Duodenal mucosa (tissue), 2 donors: ENCODE results near the gene LDHAL6B.

Experiments used
- H3K27ac ChIP-seq: one replicate; pipeline ENCODE4 v1.7.0; 2013; ENCODE audit warnings: low read depth, low read length
- H3K27me3 ChIP-seq, 2 donors: one replicate each; pipeline ENCODE4 v1.7.0; 2013; ENCODE audit warnings: low read length in 2 of 2, control low read depth in 1 of 2; ENCODE audit not compliant: insufficient read depth in 2 of 2, control insufficient read depth in 1 of 2
- H3K36me3 ChIP-seq, 2 donors: one replicate each; pipeline ENCODE4 v1.7.0; 2013; ENCODE audit warnings: low read length in 2 of 2, control low read depth in 1 of 2; ENCODE audit not compliant: insufficient read depth in 2 of 2, control insufficient read depth in 1 of 2
- H3K4me1 ChIP-seq, 2 donors: one replicate each; pipeline ENCODE4 v1.7.0; 2013; ENCODE audit warnings: low read length in 2 of 2, control low read depth in 1 of 2; ENCODE audit not compliant: insufficient read depth in 2 of 2, control insufficient read depth in 1 of 2
- H3K4me3 ChIP-seq, 2 donors: one replicate each; pipeline ENCODE4 v1.7.0; 2013; ENCODE audit warnings: low read length in 2 of 2, low read depth in 1 of 2
- H3K9ac ChIP-seq, 2 donors: one replicate each; pipeline ENCODE4 v1.7.0; 2013; ENCODE audit warnings: low read length in 2 of 2, low read depth in 1 of 2
- H3K9me3 ChIP-seq, 2 donors: one replicate each; pipeline ENCODE4 v1.7.0; 2013; ENCODE audit warnings: low read length in 2 of 2, control low read depth in 1 of 2; ENCODE audit not compliant: control insufficient read depth in 1 of 2

The LDHAL6B gene

GRCh38 chr15:59177317-59177660, 29.4 kb upstream of the LDHAL6B start:
- no peak overlapping the region for H3K27ac ChIP-seq
- no peaks in the 10 kb centered on the region for H3K27me3 ChIP-seq
- no peak overlapping the region for H3K4me3 ChIP-seq
- H3K9me3 ChIP-seq = no peaks in the 10 kb centered on the region
- H3K36me3 ChIP-seq = peaks cover 20 to 52% of the 10 kb centered on the region in 2 donors
- peaks cover 5 to 14% of the 10 kb centered on the region in 2 donors for H3K4me1 ChIP-seq
- H3K9ac ChIP-seq = no peak overlapping the region

GRCh38 chr15:59178151-59178695, 28.4 kb upstream of the LDHAL6B start:
- Histone ChIP-seq H3K4me1 (peaks cover 5 to 14% of the 10 kb centered on the region in 2 donors), H3K27me3 (no peaks in the 10 kb centered on the region), H3K4me3 (no peak overlapping the region), H3K9ac (no peak overlapping the region), H3K27ac (no peak overlapping the region), H3K9me3 (no peaks in the 10 kb centered on the region), H3K36me3 (peaks cover 20 to 56% of the 10 kb centered on the region in 2 donors)

GRCh38 chr15:59179717-59180116, 26.9 kb upstream of the LDHAL6B start:
- Histone ChIP-seq H3K27ac (no peak overlapping the region), H3K9ac (no peak overlapping the region), H3K27me3 (no peaks in the 10 kb centered on the region), H3K4me3 (no peak overlapping the region), H3K36me3 (peaks cover 15 to 52% of the 10 kb centered on the region in 2 donors), H3K4me1 (peaks cover 5 to 12% of the 10 kb centered on the region in 2 donors), H3K9me3 (no peaks in the 10 kb centered on the region)

- no peaks in the 10 kb centered on the region for H3K9me3 ChIP-seq
- H3K27me3 ChIP-seq = no peaks in the 10 kb centered on the region
- peaks cover 15 to 56% of the 10 kb centered on the region in 2 donors for H3K36me3 ChIP-seq
- no peak overlapping the region for H3K4me3 ChIP-seq
- no peaks in the 10 kb centered on the region for H3K4me1 ChIP-seq
- no peak overlapping the region for H3K27ac ChIP-seq
- no peak overlapping the region for H3K9ac ChIP-seq
Observed at GRCh38 chr15:59180945-59181600, 25.6 kb upstream of the LDHAL6B start.

- Histone ChIP-seq H3K4me1 (no peaks in the 10 kb centered on the region), H3K27me3 (no peaks in the 10 kb centered on the region), H3K36me3 (peaks cover 16 to 57% of the 10 kb centered on the region in 2 donors), H3K4me3 (no peak overlapping the region), H3K9me3 (no peaks in the 10 kb centered on the region), H3K27ac (no peak overlapping the region), H3K9ac (no peak overlapping the region)
Observed at GRCh38 chr15:59185725-59186124, 20.9 kb upstream of the LDHAL6B start.

- H3K4me3 ChIP-seq = no peak overlapping the region
- no peaks in the 10 kb centered on the region for H3K9me3 ChIP-seq
- H3K27ac ChIP-seq = no peak overlapping the region
- H3K27me3 ChIP-seq = no peaks in the 10 kb centered on the region
- H3K9ac ChIP-seq = no peak overlapping the region
- peaks cover 14 to 61% of the 10 kb centered on the region in 2 donors for H3K36me3 ChIP-seq
- H3K4me1 ChIP-seq = no peaks in the 10 kb centered on the region
Observed at GRCh38 chr15:59186501-59186900, 20.1 kb upstream of the LDHAL6B start.

- H3K27me3 ChIP-seq = no peaks in the 10 kb centered on the region
- H3K9ac ChIP-seq = no peak overlapping the region
- no peak overlapping the region for H3K4me3 ChIP-seq
- no peaks in the 10 kb centered on the region for H3K9me3 ChIP-seq
- H3K27ac ChIP-seq = no peak overlapping the region
- peaks cover 10 to 64% of the 10 kb centered on the region in 2 donors for H3K36me3 ChIP-seq
- no peaks in the 10 kb centered on the region for H3K4me1 ChIP-seq
Observed at GRCh38 chr15:59189241-59189640, 17.4 kb upstream of the LDHAL6B start.

- Histone ChIP-seq H3K36me3 (peaks cover 14 to 66% of the 10 kb centered on the region in 2 donors), H3K9ac (no peak overlapping the region)
Observed at GRCh38 chr15:59190291-59190690, 16.4 kb upstream of the LDHAL6B start.

GRCh38 chr15:59191855-59192237, 14.8 kb upstream of the LDHAL6B start:
- Histone ChIP-seq H3K9me3 (no peaks in the 10 kb centered on the region), H3K4me1 (no peaks in the 10 kb centered on the region), H3K4me3 (no peak overlapping the region), H3K36me3 (peaks cover 16 to 76% of the 10 kb centered on the region in 2 donors), H3K27ac (no peak overlapping the region), H3K27me3 (no peaks in the 10 kb centered on the region), H3K9ac (no peak overlapping the region)

More at GRCh38 chr15:59190291-59190690, 16.4 kb upstream of the LDHAL6B start:
- Histone ChIP-seq H3K4me1 (no peaks in the 10 kb centered on the region), H3K4me3 (no peak overlapping the region), H3K9me3 (no peaks in the 10 kb centered on the region), H3K27ac (no peak overlapping the region), H3K27me3 (no peaks in the 10 kb centered on the region)

GRCh38 chr15:59194639-59195325, 11.9 kb upstream of the LDHAL6B start:
- Histone ChIP-seq H3K4me3 (no peak overlapping the region), H3K36me3 (peaks cover 17 to 68% of the 10 kb centered on the region in 2 donors), H3K27ac (no peak overlapping the region), H3K9ac (no peak overlapping the region), H3K27me3 (no peaks in the 10 kb centered on the region), H3K9me3 (no peaks in the 10 kb centered on the region), H3K4me1 (no peaks in the 10 kb centered on the region)
